ENCODE results near the gene TCTN2.
A peak's percentile ranks its signal among the peaks of the same experiment; 100 is the strongest.

TCTN2 gene

GRCh38 chr12:123670882-123671728 lies at the start of gene TCTN2:
TSS of gene TCTN2 (plus strand) at chr12:123671113. CDS start at chr12:123671241, 128 bp downstream.
- DNase-seq (ENCODE audit: low read depth in 2 of 2), result peak; percentile 78 to 86

GRCh38 chr12:123621619-123622530 lies 49.0 kb upstream of the TCTN2 start:
- no peak for DNase-seq (ENCODE audit: low read depth in 2 of 2)

GRCh38 chr12:123633379-123634141 lies 37.4 kb upstream of the TCTN2 start, which contains the start of the genes EIF2B1 and GTF2H3:
TSS of gene EIF2B1 (minus strand) at chr12:123633686. CDS start at chr12:123633557, 129 bp downstream.
TSS of gene GTF2H3 (plus strand) at chr12:123633829. CDS start at chr12:123633860, 31 bp downstream.
- DNase-seq (ENCODE audit: low read depth in 2 of 2), result peak; percentile 82 to 86

- no peak for DNase-seq (ENCODE audit: low read depth in 2 of 2)
Measured at GRCh38 chr12:123634142-123634561, 36.8 kb upstream of the TCTN2 start.

DNA sequence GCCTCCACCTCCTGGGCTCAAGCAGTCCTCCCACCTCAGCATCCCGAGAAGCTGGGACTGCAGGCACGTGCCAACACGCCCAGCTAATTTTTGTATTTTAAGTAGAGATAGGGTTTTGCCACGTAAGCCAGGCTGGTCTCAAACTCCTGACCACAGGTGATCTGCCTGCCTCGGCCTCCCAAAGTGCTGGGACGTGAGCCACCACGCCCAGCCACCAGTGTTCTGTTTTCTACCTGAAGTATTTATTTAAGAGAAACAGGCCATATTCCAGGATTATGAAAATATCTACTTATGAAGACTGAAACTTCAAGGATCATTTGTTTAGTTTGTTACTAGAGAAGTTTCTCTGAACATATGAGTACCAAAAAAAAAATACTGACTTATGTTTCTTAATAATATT lies 27.0 kb upstream of the TCTN2 start:
- no peak for DNase-seq (ENCODE audit: low read depth in 2 of 2)

GRCh38 chr12:123645380-123645779 lies 25.5 kb upstream of the TCTN2 start:
- DNase-seq (ENCODE audit: low read depth in 2 of 2), result no peak

- DNase-seq (ENCODE audit: low read depth in 2 of 2), result no peak
Measured at GRCh38 chr12:123645878-123646277, 25.0 kb upstream of the TCTN2 start.

GRCh38 chr12:123648401-123648800 lies 22.5 kb upstream of the TCTN2 start:
- DNase-seq (ENCODE audit: low read depth in 2 of 2), result no peak

- DNase-seq (ENCODE audit: low read depth in 2 of 2), result no peak
Measured at GRCh38 chr12:123654129-123654701, 16.7 kb upstream of the TCTN2 start.

DNA sequence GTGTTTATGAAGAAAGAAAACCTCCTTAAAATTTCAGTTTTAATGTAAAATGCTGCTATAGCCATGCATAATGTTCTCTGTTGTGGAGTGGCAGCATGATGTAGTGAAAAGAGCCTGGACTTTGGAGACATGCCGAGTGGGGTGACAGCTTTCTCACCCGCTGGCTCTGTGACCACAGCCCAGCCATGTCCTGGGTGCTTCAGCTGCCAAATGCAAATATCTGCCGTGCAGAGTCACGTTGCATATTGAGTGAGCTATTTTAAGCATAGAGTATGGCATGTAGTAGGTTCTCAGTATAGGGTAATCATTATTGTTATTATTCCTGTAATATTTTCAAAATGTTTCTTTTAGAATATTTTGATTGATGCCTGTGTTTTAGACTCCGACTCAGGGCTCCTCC lies 15.5 kb upstream of the TCTN2 start:
- DNase-seq (ENCODE audit: low read depth in 2 of 2), result no peak

DNA sequence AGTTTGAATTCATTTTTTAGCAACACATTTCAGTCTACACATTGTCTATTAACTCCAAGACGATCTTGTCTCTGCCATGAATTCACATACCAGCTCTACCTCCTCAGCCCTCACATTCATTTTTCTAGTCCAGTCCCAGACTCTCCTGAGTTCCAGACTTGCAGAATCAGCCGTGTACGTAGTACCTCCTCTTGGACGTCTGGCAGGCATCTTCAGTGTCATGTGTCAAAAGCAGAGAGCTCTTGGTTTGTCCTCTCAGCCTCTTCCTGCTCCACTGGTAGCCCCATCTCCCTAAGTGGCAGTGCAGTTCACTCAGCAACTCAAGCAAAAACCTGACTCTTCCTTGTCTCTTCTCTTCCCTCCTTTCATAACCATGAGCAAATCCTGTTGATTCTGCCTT lies 14.5 kb upstream of the TCTN2 start:
- no peak for DNase-seq (ENCODE audit: low read depth in 2 of 2)

DNA sequence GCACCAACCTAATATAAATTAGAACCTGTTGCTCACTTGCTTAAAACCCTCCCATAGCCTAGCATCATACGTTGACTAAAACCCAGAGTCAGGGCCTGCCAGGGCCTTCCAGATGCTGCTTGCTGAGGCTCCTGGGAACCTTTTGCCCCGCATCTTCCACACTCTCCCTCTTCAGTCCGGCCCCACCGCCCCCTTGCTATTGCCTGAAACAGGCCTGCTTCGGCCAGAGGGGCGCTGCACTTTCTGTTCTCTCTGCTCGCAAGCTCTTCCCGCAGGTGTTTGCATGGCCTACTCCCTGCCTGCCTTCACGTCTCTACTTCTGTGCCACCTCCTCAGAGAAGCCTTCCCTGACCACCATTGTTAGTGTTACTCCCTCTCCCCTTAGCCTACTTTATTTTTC lies 13.7 kb upstream of the TCTN2 start:
- no peak for DNase-seq (ENCODE audit: low read depth in 2 of 2)

- no peak for DNase-seq (ENCODE audit: low read depth in 2 of 2)
Measured at GRCh38 chr12:123659996-123660727, 10.8 kb upstream of the TCTN2 start.

DNA sequence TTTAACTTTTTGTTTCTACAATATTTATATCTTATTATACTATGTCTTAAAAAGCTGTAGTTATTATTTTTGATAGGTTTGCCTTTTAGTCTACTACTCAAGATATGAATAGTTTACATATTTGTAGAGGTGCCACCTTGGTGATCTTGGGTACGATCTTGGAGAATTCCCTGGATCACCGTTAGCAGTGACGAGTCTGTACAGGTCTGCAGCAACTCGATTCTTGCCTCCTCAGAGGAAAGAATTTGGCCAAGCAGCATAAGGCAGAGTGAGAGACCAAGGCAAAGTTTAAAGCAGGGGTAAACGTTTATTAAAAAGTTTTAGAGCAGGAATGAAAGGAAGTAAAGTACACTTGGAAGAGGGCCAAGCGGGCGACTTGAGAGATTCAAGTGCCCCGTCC lies 3.1 kb upstream of the TCTN2 start:
- no peak for DNase-seq (ENCODE audit: low read depth in 2 of 2)

GRCh38 chr12:123671876-123672275 lies 963 bp downstream of the TCTN2 start:
- no peak for DNase-seq (ENCODE audit: low read depth in 2 of 2)

DNA sequence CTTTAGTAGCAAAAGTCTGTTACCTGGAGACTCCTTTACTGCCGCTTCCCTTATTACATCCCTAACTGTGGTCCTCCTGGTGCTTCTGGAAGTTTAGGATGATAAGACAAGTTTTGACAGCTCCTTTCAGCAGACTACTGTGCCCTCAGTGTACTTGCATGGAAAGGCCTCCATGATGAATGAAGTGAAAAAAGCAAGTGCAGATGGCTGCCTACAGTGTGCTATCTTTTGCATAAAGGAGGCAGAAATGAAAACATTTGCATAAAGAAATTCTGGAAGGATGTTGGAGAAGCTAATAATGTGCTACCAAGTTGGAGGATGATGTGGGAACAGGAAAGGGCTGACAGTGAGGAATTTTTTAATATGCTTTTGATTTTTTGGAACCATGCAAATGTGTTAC lies 4.5 kb downstream of the TCTN2 start:
- no peak for DNase-seq (ENCODE audit: low read depth in 2 of 2)

- DNase-seq (ENCODE audit: low read depth in 2 of 2), result no peak
Measured at GRCh38 chr12:123676616-123677320, 5.9 kb downstream of the TCTN2 start.

DNA sequence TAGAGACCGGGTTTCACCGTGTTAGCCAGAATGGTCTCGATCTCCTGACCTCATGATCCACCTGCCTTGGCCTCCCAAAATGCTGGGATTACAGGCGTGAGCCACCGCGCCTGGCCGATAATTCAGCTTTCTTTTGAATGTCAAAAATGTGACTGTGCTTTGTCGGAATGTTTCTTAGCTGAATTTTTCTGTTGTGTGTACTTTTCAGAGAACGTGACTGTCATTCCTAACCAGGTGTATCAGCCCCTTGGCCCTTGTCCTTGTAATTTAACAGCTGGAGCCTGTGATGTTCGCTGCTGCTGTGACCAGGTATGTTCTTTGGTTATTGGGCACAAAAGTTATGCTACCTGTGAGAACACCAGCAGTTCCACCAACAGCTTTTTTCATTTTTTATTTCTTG lies 8.1 kb downstream of the TCTN2 start:
- DNase-seq (ENCODE audit: low read depth in 2 of 2), result no peak

DNA sequence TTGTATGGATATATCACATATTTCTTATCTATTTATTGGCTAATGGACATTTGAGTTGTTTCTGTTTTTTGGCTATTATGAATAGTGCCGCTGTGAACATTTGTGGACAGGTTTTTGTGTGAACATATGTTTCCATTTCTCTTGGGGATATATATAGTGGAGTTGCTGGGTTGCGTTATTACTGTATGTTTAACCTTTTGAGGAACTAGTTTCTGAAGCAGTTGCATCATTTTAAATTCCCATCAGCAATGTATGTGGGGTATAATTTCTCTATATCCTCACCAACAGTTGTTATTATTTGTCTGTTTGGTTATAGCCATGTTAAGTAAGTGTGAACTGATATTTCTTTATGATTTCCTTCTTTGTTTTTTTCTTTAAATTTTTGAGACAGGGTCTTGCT lies 10.7 kb downstream of the TCTN2 start:
- no peak for DNase-seq (ENCODE audit: low read depth in 2 of 2)

DNA sequence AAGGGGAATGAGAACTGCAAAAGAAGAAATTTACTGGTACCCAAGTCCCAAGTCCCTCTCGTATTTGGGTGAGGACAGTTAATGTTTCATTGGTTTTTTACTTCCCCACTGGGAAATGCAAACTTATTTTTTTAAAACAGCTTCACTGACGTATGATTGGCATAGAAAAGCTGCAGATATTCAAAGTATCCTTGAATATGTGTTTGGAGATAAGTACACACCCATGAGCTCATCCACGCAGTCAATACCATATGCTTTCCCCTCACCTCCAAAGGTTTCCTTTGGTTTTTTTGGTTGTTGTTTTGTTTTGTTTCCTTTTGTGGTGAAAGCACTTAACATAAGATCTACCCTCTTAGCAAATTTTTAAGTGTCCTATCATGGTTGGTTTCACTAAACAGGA lies 13.1 kb downstream of the TCTN2 start:
- DNase-seq (ENCODE audit: low read depth in 2 of 2), result no peak
